Limb (tissue), 2 donors: ENCODE data around the gene RANBP6.
"Not testable (repeated sequence)": the region's sequence is repeated elsewhere in the genome, so short reads cannot be mapped to it uniquely, and the experiment has no call there.

Source experiments
- DNase-seq, 2 donors: peaks; one replicate each; pipeline ENCODE4 v3.0.0-alpha.2; 2016; ENCODE audit errors: extremely low spot score in 2 of 2

Gene RANBP6

DNA sequence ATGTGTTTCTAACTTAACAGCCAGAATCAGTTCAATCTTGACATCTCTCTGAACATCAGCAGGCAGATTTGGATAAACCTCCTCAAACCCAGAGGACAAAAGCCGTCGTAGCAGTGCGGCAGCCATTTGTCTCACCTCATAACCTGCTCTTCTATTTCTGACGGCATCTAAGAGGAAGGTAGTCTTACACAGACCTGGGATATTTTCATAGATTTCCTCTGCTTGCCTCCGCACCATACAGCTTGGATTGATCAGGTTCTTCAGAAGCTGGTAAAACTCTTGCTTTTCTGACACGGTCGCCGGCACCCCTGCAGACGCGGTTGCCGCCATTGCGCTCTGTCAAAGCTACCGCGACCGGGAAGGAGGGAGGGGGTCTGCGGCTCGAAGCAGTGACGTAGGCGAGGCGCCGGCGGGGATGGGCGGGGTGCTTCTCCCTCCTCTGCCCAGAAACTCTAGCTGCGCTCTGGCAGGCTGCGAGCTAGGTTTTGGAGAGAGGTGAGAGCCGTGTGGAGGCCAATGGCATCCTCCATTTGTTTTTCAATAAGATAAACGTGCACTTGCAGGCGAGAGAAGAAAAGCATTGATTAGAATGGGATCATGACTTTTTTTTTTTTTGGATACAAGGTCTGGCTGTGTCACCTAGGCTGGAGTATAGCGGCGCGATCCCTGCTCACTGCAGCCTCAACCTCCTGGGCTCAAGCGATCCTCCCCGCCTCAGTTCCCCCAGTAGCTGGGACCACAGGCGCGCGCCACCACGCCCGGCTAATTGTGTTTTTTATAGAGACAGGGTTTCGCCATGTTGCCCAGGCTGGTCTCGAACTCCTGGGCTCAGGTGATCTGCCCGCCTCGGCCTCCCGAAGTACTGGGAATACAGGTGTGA lies at the start of gene RANBP6:
TSS of gene RANBP6 (minus strand) at position 347 of the 880 bp plus-strand sequence. CDS start at position 330, 17 bp downstream.
- peak; percentile 95 to 96 for DNase-seq

DNA sequence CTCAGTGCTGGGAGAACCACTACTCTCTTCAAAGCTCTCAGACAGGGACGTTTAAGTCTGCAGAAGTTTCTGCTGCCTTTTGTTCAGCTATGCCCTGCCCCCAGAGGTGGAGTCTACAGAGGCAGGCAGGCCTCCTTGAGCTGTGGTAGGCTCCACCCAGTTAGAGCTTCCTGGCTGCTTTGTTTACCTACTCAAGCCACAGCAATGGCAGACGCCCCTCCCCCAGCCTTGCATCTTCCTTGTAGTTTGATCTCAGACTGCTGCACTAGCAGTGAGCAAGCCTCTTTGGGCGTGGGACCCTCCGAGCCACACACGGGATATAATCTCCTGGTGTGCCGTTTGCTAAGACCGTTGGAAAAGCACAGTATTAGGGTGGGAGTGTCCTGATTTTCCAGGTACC lies 47.7 kb upstream of the RANBP6 start:
- not testable (repeated sequence) for DNase-seq

DNA sequence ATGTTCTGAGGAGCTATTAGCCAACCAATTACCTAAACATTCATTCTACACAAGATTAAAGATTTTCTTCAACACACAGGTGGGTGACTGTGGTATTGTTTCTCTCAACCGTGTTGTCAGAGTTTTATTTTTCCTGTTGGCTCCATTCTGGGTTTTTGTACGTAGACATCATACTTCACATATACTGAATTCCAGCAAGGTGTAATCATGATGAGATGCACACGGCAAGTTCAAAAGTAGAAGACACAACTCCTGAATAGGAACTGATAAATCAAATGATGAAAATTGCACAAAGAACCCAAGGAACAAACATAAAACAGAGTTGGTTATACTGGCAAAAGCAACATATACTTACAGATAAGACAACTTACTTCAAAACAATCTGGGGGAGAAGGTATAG lies 40.2 kb upstream of the RANBP6 start:
- DNase-seq = no peak

DNA sequence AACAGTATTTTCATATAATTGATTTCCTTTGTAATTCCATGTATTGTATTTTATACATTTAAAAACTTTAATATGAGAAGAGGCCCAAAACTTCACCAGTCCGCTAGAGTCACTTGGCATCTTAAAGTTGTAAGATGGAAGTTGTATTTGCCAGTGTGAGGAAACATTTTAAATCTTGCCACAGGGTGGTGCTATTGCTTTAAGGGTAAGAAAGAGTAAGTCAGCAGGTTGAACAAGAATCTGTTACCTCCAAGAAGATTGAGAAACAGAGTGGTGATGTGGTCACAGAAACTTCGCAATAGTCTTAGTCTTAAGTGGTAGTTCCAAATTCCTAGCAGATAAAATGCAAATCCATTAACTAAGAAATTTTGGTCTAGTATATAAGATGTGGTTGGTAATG lies 39.8 kb upstream of the RANBP6 start:
- DNase-seq = peak in 1 of 2 donors; percentile 47

DNA sequence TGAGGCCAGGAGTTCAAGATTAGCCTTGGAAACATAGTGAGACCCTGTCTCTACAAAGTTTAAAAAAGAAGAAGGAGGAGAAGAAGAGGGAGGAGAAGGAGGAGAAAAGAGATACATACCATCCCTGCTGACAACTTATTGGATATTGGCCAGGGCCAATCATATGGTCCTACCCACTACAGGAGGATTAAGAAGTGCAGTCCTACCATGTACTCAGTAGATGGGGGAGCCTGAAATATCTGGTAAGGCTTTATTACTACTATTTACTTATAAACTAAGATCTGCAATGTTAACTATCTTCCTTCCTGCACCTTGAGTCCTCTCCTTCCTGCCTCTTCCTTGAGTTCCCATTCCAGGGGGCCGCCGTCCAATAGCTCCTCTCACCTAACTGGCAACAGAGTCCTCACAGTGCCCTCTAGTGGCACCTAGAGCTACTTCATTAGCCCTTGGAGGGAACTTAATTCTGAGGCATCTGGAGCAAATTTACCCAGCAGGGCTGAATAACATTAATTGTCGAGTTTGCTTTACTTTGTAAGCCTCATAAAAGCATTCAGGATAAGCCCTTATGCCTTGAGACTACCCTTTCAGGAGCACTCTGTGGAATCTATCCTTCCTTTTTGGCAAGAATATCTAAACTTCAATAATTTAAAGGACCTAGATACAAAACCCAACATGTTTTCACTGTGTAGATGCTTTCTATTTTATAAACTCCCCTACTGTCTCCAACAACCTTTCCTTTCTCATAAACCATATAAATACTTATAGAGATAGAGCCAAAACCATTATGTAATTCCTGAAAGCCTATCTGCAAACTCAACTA lies 39.1 kb upstream of the RANBP6 start:
- peak; percentile 45 to 62 for DNase-seq

DNA sequence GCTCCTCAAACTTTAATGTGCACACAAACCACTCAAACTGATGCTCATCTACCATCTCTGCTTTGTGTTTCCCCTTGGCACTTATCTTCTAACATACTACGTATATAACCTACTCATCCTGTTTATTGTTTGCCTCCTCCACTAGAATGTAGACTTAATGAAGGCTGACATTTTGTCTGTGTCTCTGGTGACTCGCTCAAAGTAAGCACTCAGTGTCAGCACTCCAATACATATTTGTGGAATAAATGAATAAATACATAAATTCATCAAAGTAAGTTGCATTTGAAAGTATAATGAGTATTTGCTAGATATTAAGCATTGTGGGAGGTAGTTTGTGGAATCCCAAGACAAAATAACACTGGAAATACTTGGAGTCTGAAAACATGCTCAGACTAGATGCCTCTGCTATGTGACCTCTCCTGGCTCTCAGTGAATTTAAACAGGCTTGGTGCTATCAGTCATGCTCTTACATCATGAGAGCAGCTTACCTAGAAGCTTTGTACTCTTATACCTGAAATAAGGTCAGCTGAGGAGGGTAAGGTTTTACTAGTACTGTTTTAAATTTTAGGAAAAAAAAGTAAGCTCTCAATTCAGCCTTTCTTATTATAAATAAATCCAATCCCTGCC lies 37.0 kb upstream of the RANBP6 start:
- DNase-seq = no peak

DNA sequence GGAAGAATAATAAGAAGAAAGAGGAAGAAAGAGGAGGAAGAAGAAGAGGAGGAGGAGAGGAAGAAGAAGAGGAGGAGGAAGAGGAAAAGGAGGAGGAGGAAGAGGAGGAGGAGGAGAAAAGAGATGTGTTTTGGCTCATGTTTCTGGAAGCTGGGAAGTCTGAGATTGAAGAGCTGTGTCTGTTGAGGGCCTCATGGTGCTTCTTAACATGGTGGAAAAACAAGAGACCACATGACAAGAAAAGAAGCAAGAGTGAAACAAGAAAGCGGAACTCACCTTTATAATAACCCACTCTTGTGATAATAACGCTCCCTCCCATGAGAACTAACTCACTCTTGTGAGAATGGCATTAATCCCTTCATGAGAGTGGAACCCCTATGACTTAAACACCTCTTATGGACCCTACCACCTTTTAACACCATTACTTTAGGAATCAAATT lies 36.1 kb upstream of the RANBP6 start:
- DNase-seq = no peak

DNA sequence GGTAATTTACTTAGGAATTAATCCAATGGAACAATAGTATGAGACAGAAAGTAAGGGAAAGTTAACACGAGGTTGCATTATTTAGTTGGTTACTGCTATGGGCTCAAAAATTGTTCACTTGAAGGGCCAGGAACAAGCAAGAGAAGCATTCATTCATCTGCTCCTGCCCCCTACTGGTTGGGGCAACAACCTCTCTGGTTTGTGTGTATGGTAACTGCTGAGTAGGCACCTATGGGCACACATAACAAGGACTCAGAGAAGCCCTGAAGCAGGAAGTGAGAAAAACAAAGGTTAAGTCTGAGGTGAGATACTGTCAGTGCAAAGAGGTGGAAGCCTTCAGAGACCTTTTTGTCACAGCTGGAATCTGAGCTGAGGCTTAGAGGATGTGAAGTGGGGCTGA lies 34.4 kb upstream of the RANBP6 start:
- DNase-seq = no peak

DNA sequence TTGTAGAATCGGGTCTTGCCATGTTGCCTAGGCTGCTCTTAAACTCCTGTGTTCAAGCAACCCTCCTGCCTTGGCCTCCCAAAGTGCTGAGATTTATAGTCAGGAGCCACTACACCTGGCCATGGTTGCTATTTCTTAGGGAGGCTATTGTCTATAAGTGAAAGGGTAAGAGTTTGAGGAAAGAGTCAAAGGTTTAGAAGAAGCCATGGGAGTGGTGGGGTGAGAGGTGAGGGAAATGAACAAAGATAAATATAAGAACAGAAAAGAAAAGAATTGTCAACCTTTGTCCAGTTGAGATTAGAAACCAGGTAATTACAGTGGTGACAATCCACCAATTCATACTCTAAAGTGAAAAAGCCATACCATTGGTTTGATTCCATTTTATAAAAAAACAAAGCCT lies 32.6 kb upstream of the RANBP6 start:
- no peak for DNase-seq

DNA sequence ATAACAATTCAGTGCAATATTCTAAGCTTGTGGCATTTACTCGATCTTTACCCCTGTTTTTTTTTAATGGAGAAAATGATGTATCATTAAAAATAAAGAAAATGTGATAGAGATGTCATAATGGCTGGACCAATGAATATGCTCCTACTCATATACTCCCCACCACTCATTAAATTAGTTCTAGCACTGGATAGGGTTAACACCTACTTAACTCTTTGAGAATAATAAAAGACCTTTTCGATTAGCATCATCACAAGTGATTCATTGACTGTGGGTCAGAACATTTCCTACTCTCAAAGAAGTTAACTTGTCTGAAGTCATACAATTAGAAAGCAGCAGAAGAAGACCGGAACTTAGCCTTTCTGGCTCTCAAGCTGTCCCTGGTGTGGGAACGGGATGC lies 31.6 kb upstream of the RANBP6 start:
- DNase-seq = no peak

DNA sequence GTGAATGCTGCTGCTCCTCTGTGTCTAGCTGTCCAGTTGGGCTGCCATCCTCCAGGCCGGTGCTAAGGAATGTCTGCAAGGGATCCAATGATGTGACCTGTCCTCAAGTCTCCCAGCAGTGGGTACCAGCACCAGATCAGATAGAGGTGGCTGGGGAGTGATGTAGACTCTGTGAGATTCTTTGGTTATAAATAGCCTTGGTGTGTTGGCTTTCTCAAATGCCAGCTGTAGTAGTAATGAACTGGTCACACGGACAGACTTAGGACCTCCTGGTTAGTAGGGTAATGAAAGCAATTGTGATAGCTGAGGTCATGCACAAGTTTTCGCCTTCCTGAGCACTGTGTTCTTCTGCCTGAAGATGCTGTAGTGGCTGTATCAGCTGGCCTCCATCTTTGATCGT lies 29.9 kb upstream of the RANBP6 start:
- DNase-seq = no peak

DNA sequence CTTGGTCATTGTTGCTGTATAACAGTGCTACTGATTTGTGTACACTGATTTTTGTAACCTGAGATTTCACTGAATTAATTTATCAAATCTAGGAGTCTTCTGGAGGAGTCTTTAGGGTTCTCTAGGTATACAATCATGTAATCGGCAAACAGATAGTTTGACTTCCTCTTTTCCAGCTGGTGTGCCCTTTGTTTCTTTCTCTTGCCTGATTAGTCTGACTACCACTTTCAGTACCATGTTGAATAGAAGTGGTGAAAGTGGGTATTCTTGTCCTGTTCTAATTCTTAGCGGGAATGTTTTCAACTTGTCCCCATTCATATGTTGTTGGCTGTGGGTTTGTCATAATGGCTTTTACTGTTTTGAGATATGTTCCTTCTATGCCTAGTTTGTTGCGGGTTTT lies 24.7 kb upstream of the RANBP6 start:
- no peak for DNase-seq

DNA sequence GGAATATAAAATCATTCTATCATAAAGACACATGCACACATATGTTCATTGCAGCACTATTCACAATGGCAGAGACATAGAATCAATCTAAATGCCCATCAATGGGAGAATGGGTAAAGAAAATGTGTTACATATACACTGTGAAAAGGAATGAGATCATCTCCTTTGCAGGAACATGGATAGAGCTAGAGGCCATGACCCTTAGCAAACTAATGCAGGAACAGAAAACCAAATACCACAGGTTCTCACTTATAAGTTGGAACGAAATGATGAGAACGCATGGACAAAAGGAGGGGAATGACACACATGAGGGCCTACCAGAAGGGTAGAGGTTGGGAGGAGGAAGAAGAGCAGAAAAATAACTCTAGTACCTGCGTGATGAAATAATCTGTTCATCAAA lies 21.0 kb upstream of the RANBP6 start:
- DNase-seq = no peak

DNA sequence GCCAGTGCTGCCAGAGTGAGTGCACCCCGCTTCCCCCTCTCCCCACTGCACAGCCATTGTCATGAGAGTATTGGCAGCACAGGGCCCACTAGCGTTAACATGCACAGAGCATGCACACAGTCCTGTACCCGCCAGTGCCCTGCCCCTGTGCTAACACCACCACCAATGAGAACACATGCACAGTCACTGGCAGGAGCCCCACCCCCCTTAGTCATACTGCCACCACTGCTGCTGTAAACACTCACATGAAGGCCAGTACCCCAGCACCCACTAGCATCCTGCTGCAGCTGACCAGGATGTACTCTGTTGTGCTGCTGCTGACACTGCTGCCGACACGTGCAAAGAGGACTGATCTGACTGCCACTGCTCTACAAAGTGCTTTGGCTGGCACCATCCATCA lies 19.5 kb upstream of the RANBP6 start:
- no peak for DNase-seq

DNA sequence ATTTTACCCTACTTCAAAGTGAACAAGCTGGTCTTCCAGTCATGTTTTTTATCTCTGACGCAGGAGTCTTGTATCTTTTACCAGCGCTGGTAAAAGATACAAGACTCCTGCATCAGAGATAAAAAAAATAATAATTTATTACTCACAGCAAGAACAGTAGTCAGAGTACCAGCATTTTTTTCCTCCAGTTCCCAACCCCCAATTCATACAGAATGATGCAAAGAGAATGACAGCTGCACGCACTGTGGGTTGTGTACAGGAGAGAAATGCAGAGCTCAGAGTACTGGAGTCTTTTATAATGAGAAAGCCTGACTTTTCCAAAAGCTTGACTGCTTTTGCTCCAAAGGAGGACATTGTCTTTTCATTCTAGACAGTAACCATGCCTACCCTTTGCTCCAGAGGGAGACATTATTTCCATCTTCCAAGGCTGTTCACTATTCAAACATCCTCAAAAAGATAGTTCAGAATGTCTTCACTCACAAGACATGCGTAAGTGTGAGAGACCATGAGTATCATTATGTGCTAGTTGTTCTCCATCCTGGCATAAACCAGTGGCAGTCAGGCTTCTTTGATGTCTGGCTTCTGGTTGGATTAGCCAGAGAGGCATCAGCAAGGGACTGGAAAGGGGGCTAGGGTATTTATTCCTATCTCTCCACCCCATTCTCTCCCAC lies 14.3 kb upstream of the RANBP6 start:
- no peak for DNase-seq

DNA sequence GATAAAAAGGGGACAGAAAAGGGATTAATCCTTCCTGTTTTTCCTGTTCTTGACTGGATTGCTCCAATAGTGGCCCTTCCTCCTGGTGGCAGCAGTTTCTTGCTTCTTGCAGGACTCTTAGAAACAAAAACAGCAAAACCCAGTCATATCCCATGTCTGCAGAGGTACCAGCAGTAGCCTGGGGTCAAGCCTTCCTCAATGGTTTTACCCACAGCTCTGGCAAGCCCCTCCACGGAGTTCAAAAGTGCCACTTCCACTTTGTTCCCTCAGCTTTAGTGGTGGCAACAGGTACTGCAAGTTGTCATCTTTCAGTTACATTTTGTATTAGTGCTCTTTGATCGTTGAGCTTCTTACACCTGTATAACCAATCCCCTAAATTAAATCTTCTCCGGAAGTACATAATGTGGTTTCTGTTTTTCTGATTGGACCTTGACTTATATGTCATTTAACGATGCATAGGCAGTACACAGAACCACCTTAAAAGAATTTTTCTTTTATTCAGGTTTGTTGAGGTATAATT lies 8.7 kb upstream of the RANBP6 start:
- DNase-seq = no peak

DNA sequence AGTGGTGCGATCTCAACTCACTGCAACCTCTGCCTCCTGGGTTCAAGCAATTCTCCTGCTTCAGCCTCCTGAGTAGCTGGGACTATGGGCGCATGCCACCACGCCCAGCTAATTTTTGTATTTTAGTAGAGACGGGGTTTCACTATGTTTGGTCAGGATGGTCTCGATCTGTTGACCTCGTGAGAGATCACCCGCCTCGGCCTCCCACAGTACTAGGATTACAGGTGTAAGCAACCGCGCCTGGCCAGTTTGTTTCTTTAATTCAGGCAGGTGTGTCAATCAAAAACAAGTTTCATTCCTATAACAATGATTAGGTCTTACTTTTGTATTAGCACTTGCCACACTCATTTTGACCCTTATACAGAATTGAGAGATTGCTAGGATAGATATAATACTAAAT lies 1.6 kb upstream of the RANBP6 start:
- not testable (repeated sequence) for DNase-seq

DNA sequence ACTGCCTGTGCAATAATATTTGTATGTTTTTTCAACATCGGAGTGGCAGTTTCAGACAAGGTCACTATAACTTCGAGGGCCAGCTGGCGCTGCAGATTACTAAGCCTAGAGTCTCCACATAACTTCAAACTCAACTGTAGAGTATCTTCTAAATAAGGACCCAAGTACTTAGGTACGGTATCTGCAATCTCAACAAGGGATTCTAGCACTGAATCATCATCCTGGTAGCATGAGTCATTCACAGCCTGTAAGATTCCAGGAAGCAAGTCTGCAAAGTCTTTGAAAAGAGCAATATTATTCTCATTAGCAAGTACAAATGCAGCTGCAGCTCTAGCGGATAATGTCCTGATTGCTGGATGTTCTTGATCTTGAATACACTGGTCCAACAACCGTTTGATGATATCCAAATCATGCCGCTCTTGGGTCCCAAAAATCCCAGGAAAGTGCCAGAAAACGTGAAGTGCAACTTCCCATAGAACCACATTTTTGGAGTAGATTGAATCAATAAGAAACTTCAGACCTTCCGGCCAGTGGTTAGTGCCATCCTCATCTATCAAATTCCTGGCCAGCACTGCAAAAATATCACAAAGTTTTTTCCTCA lies 654 bp downstream of the RANBP6 start:
- DNase-seq = no peak

DNA sequence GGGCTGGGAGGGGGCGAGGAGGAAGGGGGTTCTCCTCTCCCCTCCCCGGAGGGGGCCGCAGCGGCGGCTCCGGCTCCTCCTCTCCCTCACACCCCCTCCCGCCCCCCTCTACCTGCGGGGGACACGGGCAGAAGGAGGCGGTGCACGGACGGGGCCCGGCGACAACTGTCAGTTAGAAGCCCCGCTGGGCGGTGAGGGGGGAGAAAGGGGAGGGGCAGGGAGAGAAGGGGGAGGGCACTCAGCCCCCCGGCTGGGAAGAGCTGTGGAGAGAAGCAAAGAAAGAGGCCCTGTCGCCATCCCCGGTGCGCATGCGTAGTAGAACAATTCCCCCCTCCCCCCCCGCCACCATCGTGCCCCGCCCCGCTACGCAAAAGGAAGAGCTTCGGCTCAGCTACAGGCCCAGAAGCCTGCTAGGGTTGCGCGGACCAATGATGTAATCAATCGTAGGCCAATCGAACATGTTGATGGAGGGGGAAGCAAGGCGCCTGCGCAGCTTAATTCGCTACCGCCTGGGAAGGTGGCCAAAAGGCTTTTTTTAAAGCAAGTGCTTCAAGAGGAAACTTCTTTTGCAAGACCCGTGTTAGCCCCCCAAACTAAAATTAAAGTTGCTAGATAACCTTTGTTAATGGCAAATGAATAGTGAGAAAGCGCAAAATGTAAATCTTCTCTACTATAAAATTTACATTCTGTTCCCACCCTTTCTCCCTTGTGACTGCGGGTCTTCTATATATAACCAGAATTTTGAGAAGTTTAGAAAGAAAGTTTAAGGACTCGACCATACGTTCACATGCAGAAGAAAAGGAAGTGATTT lies 7.0 kb downstream of the RANBP6 start:
- peak; percentile 99 to 100 for DNase-seq

DNA sequence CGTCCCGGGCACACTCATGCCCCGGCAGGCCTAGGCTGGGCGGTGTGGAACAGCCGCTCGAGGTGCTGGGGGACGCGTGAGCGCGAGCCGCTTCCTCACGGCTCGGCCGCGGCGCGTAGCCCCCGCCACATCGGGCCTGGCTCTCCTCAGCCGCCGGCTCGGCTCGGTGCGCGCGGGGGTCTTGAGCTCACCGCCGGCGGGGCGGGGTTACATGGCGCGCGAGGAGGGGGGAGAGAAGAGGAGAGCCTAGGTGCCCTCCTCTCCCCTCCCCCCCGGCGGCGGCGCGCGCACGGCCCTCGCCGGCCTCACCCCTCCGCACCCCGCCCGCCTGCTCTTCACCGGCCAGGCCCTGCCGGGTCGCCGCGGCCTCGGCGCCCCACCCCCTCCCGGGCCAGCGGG lies 7.7 kb downstream of the RANBP6 start:
- DNase-seq = peak; percentile 80 to 94
